GM12801 (cell line): ENCODE data around the gene DNASE1L3.

ENCODE experiments used
- CTCF ChIP-seq: IDR thresholded peaks from one replicate; pipeline ENCODE4 v1.5.1; 2011; ENCODE audit warnings: control low read depth; ENCODE audit not compliant: insufficient read length; ENCODE audit errors: extremely low read depth

The DNASE1L3 gene

GRCh38 chr3:58250093-58250707, 39.4 kb upstream of the DNASE1L3 start:
- no peak for TF ChIP-seq CTCF

- TF ChIP-seq CTCF: no peak
These were observed 38.8 kb upstream of the DNASE1L3 start for GRCh38 chr3:58249358-58250092.

GRCh38 chr3:58246148-58247047, 35.6 kb upstream of the DNASE1L3 start:
- no peak for TF ChIP-seq CTCF

GRCh38 chr3:58243976-58244585, 33.3 kb upstream of the DNASE1L3 start:
- TF ChIP-seq CTCF: no peak

- TF ChIP-seq CTCF: no peak
These were observed 31.6 kb upstream of the DNASE1L3 start for GRCh38 chr3:58242340-58242739.

- no peak for TF ChIP-seq CTCF
These were observed 30.7 kb upstream of the DNASE1L3 start for GRCh38 chr3:58241306-58242044.
